Measurements from ENCODE around the gene MACROD2. TPM values are rescaled to one million over a fixed set of nuclear protein-coding genes. Genes with fewer than 3 reads are reported as not detected.

MACROD2 gene
- total and polyA plus RNA-seq, 4 donors, result 13.0 to 67.1 (median 20.7) TPM

DNA sequence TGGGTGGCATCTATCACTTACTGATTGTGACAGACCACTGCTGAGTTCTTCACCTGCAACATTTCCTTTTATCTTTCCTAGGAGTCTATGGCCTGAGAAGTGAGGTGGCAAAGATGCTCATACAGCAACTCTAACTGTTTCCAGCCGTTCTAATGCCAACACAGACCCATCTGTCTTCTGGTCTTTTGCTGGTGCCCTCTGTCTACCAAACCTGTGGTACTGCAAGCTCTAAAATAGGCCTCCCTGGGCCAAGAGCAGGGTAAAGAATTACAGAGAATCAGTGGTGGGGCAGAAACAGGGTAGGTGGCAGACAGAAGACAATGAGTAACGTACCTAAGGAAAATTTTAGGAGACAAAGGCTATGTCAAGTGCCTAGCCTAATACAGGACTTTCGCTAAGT is 953.1 kb downstream of the MACROD2 start:
- TF ChIP-seq CTCF (IDR thresholded peaks at IDR 0.05; ENCODE audit: control extremely low read depth, extremely low read depth), result no peak
- no peak for ATAC-seq (ENCODE audit: insufficient read depth, low FRiP score)
- Histone ChIP-seq H3K36me3 (ENCODE audit: control insufficient read depth in 4 of 4, insufficient read depth in 4 of 4, low read length in 4 of 4) (no peaks in the 10 kb centered on the region), H3K27ac (ENCODE audit: low read depth in 1 of 2, low read length in 1 of 2) (no peak overlapping the region), H3K9me3 (ENCODE audit: control insufficient read depth in 4 of 4, insufficient read depth in 3 of 4, low read length in 3 of 4) (peaks cover 0 to 2% (median 0%) of the 10 kb centered on the region in 4 donors), H3K4me3 (no peak overlapping the region), H3K4me1 (ENCODE audit: control insufficient read depth in 5 of 5, insufficient read depth in 5 of 5, low read length in 5 of 5) (peaks cover 0 to 2% (median 0%) of the 10 kb centered on the region in 5 donors), H3K27me3 (ENCODE audit: control insufficient read depth in 3 of 3, insufficient read depth in 3 of 3, low read length in 2 of 3) (peaks cover 0 to 3% (median 0%) of the 10 kb centered on the region in 3 donors), H3K9ac (ENCODE audit: insufficient read depth in 1 of 2, low read length in 2 of 2) (no peak overlapping the region)
- WGBS, 2 donors, result 77 to 81% methylated on average over 3 of the region's 3 CpGs
- no peak for DNase-seq

DNA sequence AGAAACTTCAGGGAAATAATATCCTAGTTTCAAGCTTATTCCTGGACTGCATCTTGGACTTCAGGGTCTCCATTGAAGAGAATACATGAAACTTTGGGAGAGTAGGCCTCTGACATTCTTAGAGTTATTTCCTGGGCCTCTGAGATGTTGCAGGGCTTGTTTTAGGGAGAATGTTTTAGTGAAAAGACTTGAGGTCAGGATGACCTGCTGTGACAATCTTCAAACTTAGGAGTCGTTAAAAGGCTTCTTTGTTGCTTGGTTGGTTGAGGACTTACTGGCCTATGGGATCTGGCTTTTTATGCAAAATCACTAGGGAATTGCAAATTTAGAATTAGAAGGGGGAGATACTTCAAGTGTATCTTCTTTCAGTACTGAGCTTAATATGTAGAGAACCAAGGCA is 955.3 kb downstream of the MACROD2 start:
- DNase-seq (no peak), ATAC-seq (ENCODE audit: insufficient read depth, low FRiP score) (no peak)
- TF ChIP-seq CTCF (IDR thresholded peaks at IDR 0.05; ENCODE audit: control extremely low read depth, extremely low read depth), result no peak
- Histone ChIP-seq H3K4me1 (ENCODE audit: control insufficient read depth in 5 of 5, insufficient read depth in 5 of 5, low read length in 5 of 5) (peaks cover 0 to 2% (median 0%) of the 10 kb centered on the region in 5 donors), H3K36me3 (ENCODE audit: control insufficient read depth in 4 of 4, insufficient read depth in 4 of 4, low read length in 4 of 4) (no peaks in the 10 kb centered on the region), H3K9ac (ENCODE audit: insufficient read depth in 1 of 2, low read length in 2 of 2) (no peak overlapping the region), H3K9me3 (ENCODE audit: control insufficient read depth in 4 of 4, insufficient read depth in 3 of 4, low read length in 3 of 4) (no peaks in the 10 kb centered on the region), H3K4me3 (no peak overlapping the region), H3K27me3 (ENCODE audit: control insufficient read depth in 3 of 3, insufficient read depth in 3 of 3, low read length in 2 of 3) (peaks cover 0 to 3% (median 0%) of the 10 kb centered on the region in 3 donors), H3K27ac (ENCODE audit: low read depth in 1 of 2, low read length in 1 of 2) (no peak overlapping the region)
- WGBS, 2 donors, result 92% methylated on average over 1 of the region's 1 CpG

- ATAC-seq (ENCODE audit: insufficient read depth, low FRiP score) (no peak), DNase-seq (no peak)
- Histone ChIP-seq H3K9me3 (ENCODE audit: control insufficient read depth in 4 of 4, insufficient read depth in 3 of 4, low read length in 3 of 4) (no peaks in the 10 kb centered on the region), H3K4me3 (no peak overlapping the region), H3K36me3 (ENCODE audit: control insufficient read depth in 4 of 4, insufficient read depth in 4 of 4, low read length in 4 of 4) (no peaks in the 10 kb centered on the region), H3K9ac (ENCODE audit: insufficient read depth in 1 of 2, low read length in 2 of 2) (no peak overlapping the region), H3K4me1 (ENCODE audit: control insufficient read depth in 5 of 5, insufficient read depth in 5 of 5, low read length in 5 of 5) (peaks cover 0 to 2% (median 0%) of the 10 kb centered on the region in 5 donors), H3K27me3 (ENCODE audit: control insufficient read depth in 3 of 3, insufficient read depth in 3 of 3, low read length in 2 of 3) (peaks cover 0 to 3% (median 0%) of the 10 kb centered on the region in 3 donors), H3K27ac (ENCODE audit: low read depth in 1 of 2, low read length in 1 of 2) (no peak overlapping the region)
- WGBS, 2 donors, result 67 to 82% methylated on average over 1 of the region's 1 CpG
- no peak for TF ChIP-seq CTCF (IDR thresholded peaks at IDR 0.05; ENCODE audit: control extremely low read depth, extremely low read depth)
These were observed 955.8 kb downstream of the MACROD2 start for GRCh38 chr20:14951105-14951504.

All from lung (tissue), 12 donors.